Fibroblast of villous mesenchyme (primary cell): ENCODE data around the gene PBX1. TPM values are rescaled to one million over a fixed set of nuclear protein-coding genes. Genes with fewer than 3 reads are reported as not detected.

Experiments used
- DNase-seq: peaks from one replicate; pipeline ENCODE4 v3.0.0-alpha.2; 2010; ENCODE audit warnings: low read depth
- H3K4me3 ChIP-seq: 2 replicates; pipeline ENCODE4 v1.5.1; 2011; ENCODE audit warnings: low read depth, mild to moderate bottlenecking, low read length
- CTCF ChIP-seq: IDR thresholded peaks from 2 replicates; pipeline ENCODE4 v1.5.1; 2012; ENCODE audit warnings: low read depth, mild to moderate bottlenecking, low read length; ENCODE audit not compliant: insufficient read depth
- total RNA-seq: library from RNA; depleted of rRNA; stranded (reverse); fragments of >200 nt; gene quantifications from 2 replicates; pipeline ENCODE4 v1.2.3, GENCODE V29; 2012

Gene PBX1
- total RNA-seq, 1 donor, result 67.4 TPM

- no peak for TF ChIP-seq CTCF
- H3K4me3 ChIP-seq, result no peak overlapping the region
- no peak for DNase-seq
These were observed 128.8 kb downstream of the PBX1 start for GRCh38 chr1:164687777-164688176.

GRCh38 chr1:164688791-164689190, 129.8 kb downstream of the PBX1 start:
- H3K4me3 ChIP-seq, result no peak overlapping the region
- no peak for TF ChIP-seq CTCF
- DNase-seq, result no peak

- no peak overlapping the region for H3K4me3 ChIP-seq
- no peak for DNase-seq
- TF ChIP-seq CTCF, result no peak
These were observed 130.9 kb downstream of the PBX1 start for GRCh38 chr1:164689672-164690511.

- DNase-seq, result no peak
- TF ChIP-seq CTCF, result no peak
- no peak overlapping the region for H3K4me3 ChIP-seq
These were observed 133.4 kb downstream of the PBX1 start for GRCh38 chr1:164692420-164692819.

- H3K4me3 ChIP-seq, result no peak overlapping the region
These were observed 134.8 kb downstream of the PBX1 start for GRCh38 chr1:164693564-164694359.

GRCh38 chr1:164694505-164694904, 135.5 kb downstream of the PBX1 start:
- DNase-seq, result no peak
- H3K4me3 ChIP-seq, result no peak overlapping the region
- TF ChIP-seq CTCF, result no peak

More at GRCh38 chr1:164693564-164694359, 134.8 kb downstream of the PBX1 start:
- no peak for DNase-seq
- TF ChIP-seq CTCF, result no peak
